PC-3 (cell line): ENCODE results near the gene JKAMP.

Experiments
- CTCF ChIP-seq: fragments of 300-600 bp; sonication (generic); conservative IDR thresholded peaks from 2 replicates; pipeline ENCODE4 v1.5.1; 2017; ENCODE audit warnings: antibody characterized with exemption, low read depth, mild to moderate bottlenecking, low read length
- EZH2 ChIP-seq: fragments of 300-600 bp; sonication (generic); IDR thresholded peaks from one replicate; pipeline ENCODE4 v1.6.1; 2017; ENCODE audit warnings: antibody characterized with exemption, mild to moderate bottlenecking, low read length; ENCODE audit not compliant: unreplicated experiment
- EZH2phosphoT487 ChIP-seq: fragments of 300-600 bp; sonication (generic); IDR thresholded peaks from 2 replicates; pipeline ENCODE4 v1.6.1; 2018; ENCODE audit warnings: mild to moderate bottlenecking, antibody characterized with exemption, low read length, borderline replicate concordance

- TF ChIP-seq EZH2phosphoT487 (no peak), CTCF (no peak), EZH2 (no peak)
Observed at GRCh38 chr14:59480166-59480565, 4.2 kb upstream of the JKAMP start.
